Activated CD4-positive, alpha-beta T cell treated with anti-CD3 and anti-CD28 coated beads, Interleukin-2, amount 50 U/mL, for 16 hours (primary cell): ENCODE measurements around the gene FAM162A.
A peak's percentile ranks its signal among the peaks of the same experiment; 100 is the strongest.
"Not testable (repeated sequence)": the region's sequence is repeated elsewhere in the genome, so short reads cannot be mapped to it uniquely, and the experiment has no call there.

Experiments used
- DNase-seq: peaks from one replicate; pipeline ENCODE4 v3.0.0-alpha.2; 2020

Gene FAM162A

DNA sequence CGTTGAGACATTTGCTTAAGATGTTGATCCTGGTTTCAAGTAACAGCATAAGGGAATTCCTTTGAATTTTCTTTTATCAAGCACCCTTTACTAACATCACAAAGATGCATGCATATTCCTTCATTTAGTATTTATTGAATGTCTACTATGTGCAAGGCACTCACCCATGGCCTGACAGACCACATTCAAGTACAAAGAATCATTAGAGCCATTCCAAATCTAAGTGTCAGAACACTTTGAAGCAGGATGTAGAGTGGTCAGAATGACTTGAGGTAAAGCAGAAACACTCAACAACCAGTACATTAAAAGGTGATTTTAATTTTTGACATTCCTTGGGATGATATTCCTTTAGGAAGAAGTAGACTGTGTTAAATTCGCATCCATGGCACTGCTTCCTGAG is 37.9 kb downstream of the FAM162A start:
- DNase-seq: no peak

DNA sequence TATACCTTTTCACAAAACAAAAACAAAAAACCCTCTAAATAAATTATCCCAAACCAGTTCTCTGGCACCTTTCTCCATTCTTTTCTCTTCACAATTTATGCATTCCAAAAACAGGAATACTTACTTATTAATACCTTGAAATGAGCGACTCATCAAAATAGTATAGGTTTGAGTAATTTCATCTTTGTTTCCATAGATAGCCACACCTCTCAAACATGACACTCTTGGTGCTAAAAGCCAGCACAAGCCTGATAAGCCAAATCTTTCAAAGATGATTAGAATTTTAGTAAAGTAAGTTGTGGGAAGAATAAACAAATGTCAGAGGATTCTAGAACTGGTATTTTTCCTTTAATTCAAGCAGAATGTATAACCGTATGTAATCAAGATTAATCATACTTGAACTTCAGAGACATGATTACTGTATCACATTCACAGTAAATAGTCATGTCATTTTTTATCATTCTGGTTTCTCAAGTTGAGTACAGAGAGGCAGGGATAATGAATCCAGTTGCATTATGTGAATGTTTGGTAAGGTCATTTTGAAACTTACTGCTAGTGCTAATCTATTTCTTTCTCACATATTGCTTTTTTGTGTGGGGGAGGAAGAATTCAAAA is 44.0 kb downstream of the FAM162A start:
- DNase-seq: peak; percentile 79

DNA sequence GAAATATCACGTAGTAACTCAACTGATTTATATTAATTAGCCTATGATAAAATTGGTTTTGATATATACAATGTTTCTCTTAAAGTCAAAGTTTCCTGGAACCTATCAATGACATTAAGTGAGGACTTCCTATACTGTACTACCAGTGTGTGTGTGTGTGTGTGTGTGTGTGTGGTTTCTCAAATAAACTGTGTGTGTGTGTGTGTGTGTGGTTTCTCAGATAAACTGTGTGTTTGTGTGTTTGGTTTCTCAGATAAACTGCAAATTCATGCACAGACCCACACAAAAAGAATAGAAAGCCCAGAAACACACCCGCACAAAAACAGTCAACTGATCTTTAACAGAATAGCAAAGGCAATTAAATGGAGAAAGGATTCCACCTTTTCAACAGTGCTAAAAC is 46.4 kb downstream of the FAM162A start:
- DNase-seq: no peak

DNA sequence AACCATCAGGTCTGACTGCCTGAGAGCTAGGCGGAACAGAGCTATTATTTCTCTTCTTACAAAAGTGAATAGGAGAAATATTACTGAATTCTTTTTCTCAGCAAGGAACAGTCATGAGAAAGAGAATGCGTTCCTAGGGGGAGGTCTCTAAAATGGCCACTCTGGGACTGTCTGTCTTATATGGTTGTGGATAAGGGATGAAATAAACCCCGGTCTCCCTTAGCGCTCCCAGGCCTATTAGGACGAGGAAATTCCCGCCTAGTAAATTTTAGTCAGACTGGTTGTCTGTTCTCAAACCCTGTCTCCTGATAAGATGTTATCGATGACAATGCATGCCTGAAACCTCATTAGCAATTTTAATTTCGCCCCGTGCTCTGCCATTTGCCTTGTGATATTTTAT is 52.0 kb downstream of the FAM162A start:
- no peak for DNase-seq

DNA sequence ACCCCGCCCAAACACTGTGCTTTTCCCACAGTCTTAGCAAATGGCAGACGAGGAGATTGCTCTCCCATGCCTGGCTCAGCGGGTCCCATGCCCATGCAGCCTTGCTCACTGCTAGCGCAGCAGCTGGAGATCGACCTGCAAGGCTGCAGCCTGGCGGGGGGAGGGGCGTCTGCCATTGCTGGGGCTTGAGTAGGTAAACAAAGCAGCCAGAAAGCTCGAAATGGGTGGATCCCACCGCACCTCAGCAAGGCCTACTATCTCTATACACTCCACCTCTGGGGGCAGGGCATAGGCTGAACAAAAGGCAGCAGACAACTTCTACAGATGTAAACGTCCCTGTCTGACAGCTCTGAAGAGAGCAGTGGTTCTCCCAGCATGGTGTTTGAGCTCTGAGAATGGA is 59.1 kb downstream of the FAM162A start:
- no peak for DNase-seq

DNA sequence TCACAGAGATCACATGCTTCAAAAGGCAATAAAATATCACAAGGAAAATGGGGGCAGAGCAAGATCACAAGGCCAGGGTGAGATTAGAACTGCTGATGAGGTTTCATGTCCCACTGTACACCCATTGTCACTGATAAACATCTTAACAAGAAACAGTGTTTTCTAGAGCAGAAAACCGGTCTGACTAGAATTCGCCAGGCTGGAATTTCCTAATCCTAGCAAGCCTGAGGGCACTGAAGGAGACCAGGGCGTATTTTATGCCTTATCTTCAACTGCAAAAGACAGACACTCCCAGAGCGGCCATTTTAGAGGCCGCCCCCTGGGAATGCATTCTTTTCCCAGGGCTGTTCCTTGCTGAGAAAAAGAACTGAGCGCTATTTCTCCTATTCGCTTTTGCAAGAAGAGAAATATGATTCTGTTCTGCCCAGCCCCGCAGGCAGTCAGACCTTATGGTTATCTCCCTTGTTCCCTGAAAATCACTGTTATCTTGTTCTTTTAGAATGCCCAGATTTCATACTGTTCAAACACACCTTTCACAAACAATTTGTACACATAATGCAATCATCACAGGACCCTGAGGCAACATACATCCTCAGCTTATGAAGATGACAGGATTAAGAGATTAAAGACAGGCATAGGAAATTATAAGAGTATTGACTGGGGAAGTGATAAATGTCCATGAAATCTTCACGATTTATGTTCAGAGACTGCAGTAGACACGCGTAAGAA is 59.9 kb downstream of the FAM162A start:
- not testable (repeated sequence) for DNase-seq

DNA sequence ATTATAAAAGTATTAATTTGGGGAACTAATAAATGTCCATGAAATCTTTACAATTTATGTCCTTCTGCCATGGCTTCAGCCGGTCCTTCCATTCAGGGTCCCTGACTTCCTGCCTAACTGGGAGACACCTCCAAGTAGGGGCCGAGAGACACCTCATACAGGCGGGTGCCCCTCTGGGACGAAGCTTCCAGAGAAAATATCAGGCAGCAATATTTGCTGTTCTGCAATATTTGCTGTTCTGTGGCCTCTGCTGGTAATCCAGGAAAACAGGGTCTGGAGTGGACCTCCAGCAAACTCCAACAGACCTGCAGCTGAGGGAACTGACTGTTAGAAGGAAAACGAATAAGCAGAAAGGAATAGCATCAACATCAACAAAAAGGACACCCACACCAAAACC is 60.5 kb downstream of the FAM162A start:
- not testable (repeated sequence) for DNase-seq

DNA sequence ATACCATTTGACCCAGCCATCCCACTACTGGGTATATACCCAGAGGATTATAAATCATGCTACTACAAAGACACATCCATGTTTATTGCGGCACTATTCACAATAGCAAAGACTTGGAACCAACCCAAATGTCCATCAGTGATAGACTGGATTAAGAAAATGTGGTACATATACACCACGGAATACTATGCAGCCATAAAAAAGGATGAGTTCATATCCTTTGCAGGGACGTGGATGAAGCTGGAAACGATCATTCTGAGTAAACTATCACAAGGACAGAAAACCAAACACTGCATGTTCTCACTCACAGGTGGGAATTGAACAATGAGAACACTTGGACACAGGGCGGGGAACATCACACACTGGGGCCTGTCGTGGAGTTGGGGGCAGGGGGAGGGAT is 64.2 kb downstream of the FAM162A start:
- not testable (repeated sequence) for DNase-seq

DNA sequence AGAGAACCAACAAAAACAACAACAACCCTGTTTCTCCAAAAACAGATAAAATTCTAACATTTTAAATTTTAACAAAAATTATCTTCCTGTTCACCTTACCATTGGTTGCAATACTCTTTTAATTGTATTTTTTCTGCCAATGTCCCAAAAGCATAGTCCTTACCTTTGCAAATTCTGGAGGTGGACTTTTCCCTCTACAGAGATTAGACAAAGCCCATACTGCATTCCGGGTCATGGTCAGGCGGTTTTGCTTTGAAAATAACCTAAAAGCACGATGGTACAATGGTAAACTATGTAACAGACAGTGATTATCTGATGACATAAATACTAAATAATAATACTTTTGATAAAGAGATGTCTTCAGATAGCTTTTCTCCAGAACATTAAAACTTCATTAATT is 67.4 kb downstream of the FAM162A start:
- no peak for DNase-seq

DNA sequence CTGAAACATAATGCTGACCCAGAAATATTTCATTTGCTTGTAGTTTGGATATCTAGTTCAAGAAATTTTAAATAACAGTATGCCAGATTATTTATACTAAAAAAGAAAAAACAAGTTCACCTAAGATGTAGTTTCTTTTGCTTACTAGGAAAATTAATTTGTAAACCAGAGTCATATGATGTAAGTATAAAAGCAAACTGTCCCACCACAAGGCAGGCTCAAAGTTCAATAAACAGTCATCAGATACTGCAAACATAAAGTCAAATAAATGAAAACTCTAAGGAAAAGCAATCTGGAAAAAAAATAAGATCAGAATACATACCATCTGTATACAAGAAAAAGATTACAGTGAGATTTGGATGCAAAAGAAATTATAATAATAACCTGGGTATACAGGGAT is 72.1 kb downstream of the FAM162A start:
- DNase-seq: no peak

DNA sequence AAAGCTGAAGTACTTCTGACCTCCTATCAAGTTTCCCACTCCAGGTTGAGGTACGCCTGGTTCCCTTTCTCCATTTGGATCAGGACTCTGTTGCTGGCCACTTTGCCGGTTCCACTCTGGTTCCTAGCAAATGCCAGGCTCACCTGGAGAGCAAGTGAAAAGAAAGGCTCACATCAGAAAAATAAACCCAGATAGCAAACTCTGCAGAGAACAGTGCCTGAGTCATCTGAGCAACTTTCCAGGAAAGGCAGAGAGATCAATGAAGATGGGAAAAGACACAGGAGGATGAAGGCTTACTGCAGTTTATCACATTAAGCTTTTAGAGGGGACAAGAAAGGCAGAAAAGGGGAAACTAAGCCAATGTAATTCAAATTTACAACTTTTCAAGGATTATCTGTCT is 73.7 kb downstream of the FAM162A start:
- no peak for DNase-seq

DNA sequence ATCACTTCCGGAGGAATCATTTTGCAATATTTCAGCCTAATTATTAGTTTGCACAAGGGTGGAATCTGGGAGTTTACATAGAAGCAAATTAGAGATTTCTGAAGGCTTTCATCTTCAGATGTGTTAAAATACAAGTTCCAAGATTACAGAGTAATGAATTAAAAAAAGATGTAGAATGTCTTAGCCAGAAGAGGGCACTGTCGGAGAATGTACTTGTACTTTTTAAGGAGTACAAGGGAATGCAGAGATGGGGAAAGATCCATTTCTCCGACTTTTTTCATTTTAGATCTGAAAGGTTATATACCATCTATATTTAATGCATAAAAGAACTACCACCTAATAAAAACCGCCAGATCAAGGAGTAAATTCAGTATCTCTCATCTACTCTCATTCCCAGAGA is 75.0 kb downstream of the FAM162A start:
- DNase-seq: no peak

DNA sequence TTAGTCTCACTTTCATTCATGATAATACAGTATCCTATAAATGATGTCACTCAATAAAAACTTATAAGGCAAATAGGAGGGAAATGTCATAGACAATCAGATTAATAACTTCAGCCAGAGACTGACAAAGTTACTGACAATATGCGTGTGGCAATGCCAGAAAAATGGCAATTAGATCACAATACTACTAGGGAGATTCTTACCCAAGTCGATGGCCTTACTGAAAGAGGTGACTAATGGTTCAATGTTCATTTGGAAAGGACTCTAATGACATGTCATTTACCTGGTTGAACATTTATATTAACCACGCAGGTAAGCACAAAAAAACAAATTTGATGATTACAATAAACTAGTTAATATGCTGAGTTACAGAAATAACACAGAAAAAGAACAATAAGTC is 77.8 kb downstream of the FAM162A start:
- DNase-seq: no peak
